HepG2 (cell line): ENCODE results near the gene EIF5A. TPM values are rescaled to one million over a fixed set of nuclear protein-coding genes. Genes with fewer than 3 reads are reported as not detected.

Experiments
- ATRX ChIP-seq: sonication (generic); formaldehyde crosslinking; IDR thresholded peaks from 2 replicates; pipeline ENCODE4 v1.4.0; 2020; ENCODE audit warnings: missing genetic modification reagents, borderline replicate concordance
- ELF4 ChIP-seq: sonication (generic); formaldehyde crosslinking; IDR thresholded peaks from 2 replicates; pipeline ENCODE4 v1.5.0; 2020; ENCODE audit warnings: missing genetic modification reagents, mild to moderate bottlenecking, moderate library complexity, borderline replicate concordance
- KLF15 ChIP-seq: sonication (generic); formaldehyde crosslinking; IDR thresholded peaks from 2 replicates; pipeline ENCODE4 v1.8.1; 2023; ENCODE audit warnings: borderline replicate concordance, mild to moderate bottlenecking, inconsistent platforms, missing genetic modification reagents, mixed read lengths
- TAF15 ChIP-seq: fragments of 200-400 bp; formaldehyde crosslinking; IDR thresholded peaks from one replicate; pipeline ENCODE4 v1.6.1; 2018; ENCODE audit warnings: mild to moderate bottlenecking, low read depth, low read length; ENCODE audit not compliant: poor library complexity, severe bottlenecking
- TCF7 ChIP-seq: sonication (generic); IDR thresholded peaks from 2 replicates; pipeline ENCODE4 v1.6.1; 2016; ENCODE audit warnings: antibody characterized with exemption, low read depth
- ZFP62 ChIP-seq: sonication (generic); formaldehyde crosslinking; IDR thresholded peaks from 2 replicates; pipeline ENCODE4 v1.4.0; 2020; ENCODE audit warnings: missing genetic modification reagents
- ZFP90 ChIP-seq: sonication (generic); formaldehyde crosslinking; IDR thresholded peaks from 2 replicates; pipeline ENCODE4 v1.8.0; 2022; ENCODE audit warnings: missing genetic modification reagents, mild to moderate bottlenecking, inconsistent platforms, borderline replicate concordance
- ZNF510 ChIP-seq: sonication (generic); formaldehyde crosslinking; IDR thresholded peaks from 2 replicates; pipeline ENCODE4 v1.4.0; 2020; ENCODE audit warnings: low read depth, mild to moderate bottlenecking, missing genetic modification reagents
- polyA plus RNA-seq, 8 experiments: library from polyadenylated mRNA; depleted of rRNA in 3 of 8; stranded (reverse) in 7 of 8; unstranded in 1 of 8; fragments of >200 nt; fragmentation: Illumina TruSeq in 4 of 8; extraction: Trizol in 4 of 8; gene quantifications; 2 replicates each; pipeline versions ENCODE4 v1.2.1 to v1.2.3, GENCODE V29; 2011 to 2016; ENCODE audit warnings: low read depth in 4 of 8, missing spikeins in 1 of 8, mixed read lengths in 1 of 8; ENCODE audit not compliant: insufficient read depth in 1 of 8
- total RNA-seq, 5 experiments: library from RNA; depleted of rRNA; stranded (reverse); fragments of >200 nt; fragmentation: Illumina TruSeq; extraction: Trizol; gene quantifications; 2 replicates each; pipeline ENCODE4 v1.2.3, GENCODE V29; 2016; ENCODE audit warnings: low read depth in 1 of 5
- TF ChIP-seq, protein P1 (sequence below): sonication (generic); formaldehyde crosslinking; IDR thresholded peaks from 2 replicates; pipeline ENCODE4 v1.8.0; 2022; ENCODE audit warnings: mild to moderate bottlenecking, missing genetic modification reagents
- TF ChIP-seq, protein P2 (sequence below): sonication (generic); formaldehyde crosslinking; IDR thresholded peaks from 2 replicates; pipeline ENCODE4 v1.8.1; 2023; ENCODE audit warnings: mild to moderate bottlenecking, missing genetic modification reagents
- TF ChIP-seq, protein P3 (sequence below): sonication (generic); formaldehyde crosslinking; conservative IDR thresholded peaks from 2 replicates; pipeline ENCODE4 v1.8.0; 2022; ENCODE audit warnings: low read depth, missing genetic modification reagents
- TF ChIP-seq, protein P4 (sequence below): IDR thresholded peaks from 2 replicates; pipeline ENCODE4 v1.6.1; 2016; ENCODE audit warnings: low read depth, control low read depth
- TF ChIP-seq, protein P5 (sequence below): sonication (generic); formaldehyde crosslinking; IDR thresholded peaks from 2 replicates; pipeline ENCODE4 v1.8.1; 2022; ENCODE audit warnings: mild to moderate bottlenecking, missing genetic modification reagents
- TF ChIP-seq, protein P6 (sequence below): sonication (generic); formaldehyde crosslinking; IDR thresholded peaks from 2 replicates; pipeline ENCODE4 v1.8.0; 2022; ENCODE audit warnings: missing genetic modification reagents, low read depth, mild to moderate bottlenecking, borderline replicate concordance
- TF ChIP-seq, protein P7 (sequence below): sonication (generic); formaldehyde crosslinking; conservative IDR thresholded peaks from 2 replicates; pipeline ENCODE4 v1.4.0; 2020; ENCODE audit warnings: missing genetic modification reagents
- TF ChIP-seq, protein P8 (sequence below): IDR thresholded peaks from 2 replicates; pipeline ENCODE4 v1.6.1; 2018; ENCODE audit warnings: missing genetic modification reagents, mild to moderate bottlenecking, missing compliant biosample characterization
- TF ChIP-seq, protein P9 (sequence below): sonication (generic); formaldehyde crosslinking; IDR thresholded peaks from 2 replicates; pipeline ENCODE4 v1.4.0; 2020; ENCODE audit warnings: mild to moderate bottlenecking, missing genetic modification reagents

Gene EIF5A
- total and polyA plus RNA-seq, 2 of the 13 experiments (the other 11 are each of a cell fraction or from before 2014, with no cell fraction given): 319 to 337 TPM

DNA sequence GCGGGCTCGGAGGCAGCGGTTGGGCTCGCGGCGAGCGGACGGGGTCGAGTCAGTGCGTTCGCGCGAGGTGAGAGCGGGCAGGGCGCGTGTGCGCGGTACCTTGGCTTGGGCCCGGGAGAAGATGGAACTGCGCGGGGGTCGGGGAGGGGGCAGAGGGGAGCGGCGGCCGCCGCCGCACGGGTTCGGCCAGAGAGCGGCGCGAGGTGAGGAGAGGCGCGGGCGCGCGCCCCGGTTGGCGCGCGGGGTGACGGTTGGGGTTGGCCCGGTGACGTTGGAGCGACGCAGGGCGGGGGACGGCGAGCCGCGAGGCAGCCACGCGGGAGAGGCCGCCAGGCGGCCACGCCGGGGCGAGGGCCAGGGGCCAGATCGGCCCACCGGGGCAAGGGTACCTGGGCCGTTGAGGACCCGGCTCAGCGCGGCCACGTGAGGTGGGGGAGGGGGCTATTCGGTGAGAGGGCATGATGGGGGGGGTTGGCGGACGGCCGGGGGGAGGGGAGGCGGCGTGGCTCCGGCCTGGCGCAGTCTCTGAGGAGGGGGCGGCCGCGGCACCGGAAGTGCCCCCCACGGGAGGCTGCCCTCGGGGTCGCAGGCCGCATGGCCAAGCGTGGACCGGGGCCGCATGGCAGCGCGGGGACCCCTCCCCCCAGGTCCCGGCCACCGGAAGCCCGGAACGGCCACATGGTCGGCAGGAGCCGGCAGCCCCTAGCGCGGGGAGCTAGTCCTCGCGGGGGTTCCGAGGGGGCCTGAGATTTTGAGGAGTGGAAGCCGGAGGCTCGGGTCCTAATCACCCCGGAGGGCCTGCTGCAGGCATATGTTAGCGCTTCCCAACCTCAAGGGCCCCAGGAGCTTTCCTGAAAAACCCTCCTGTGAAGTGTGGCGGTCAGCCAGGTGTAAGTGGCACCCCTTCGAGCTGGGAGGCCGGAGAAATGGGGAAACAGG, 527 bp downstream of the EIF5A start (continued):
- TF ChIP-seq, protein P1, sequence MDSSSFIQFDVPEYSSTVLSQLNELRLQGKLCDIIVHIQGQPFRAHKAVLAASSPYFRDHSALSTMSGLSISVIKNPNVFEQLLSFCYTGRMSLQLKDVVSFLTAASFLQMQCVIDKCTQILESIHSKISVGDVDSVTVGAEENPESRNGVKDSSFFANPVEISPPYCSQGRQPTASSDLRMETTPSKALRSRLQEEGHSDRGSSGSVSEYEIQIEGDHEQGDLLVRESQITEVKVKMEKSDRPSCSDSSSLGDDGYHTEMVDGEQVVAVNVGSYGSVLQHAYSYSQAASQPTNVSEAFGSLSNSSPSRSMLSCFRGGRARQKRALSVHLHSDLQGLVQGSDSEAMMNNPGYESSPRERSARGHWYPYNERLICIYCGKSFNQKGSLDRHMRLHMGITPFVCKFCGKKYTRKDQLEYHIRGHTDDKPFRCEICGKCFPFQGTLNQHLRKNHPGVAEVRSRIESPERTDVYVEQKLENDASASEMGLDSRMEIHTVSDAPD (CRISPR knock-in tag): no peak
- no peak for TF ChIP-seq ZFP90
- TF ChIP-seq ELF4: no peak
- TF ChIP-seq KLF15 (CRISPR knock-in tag): no peak
- no peak for TF ChIP-seq ZFP62 (CRISPR knock-in tag)
- TF ChIP-seq, protein P2, sequence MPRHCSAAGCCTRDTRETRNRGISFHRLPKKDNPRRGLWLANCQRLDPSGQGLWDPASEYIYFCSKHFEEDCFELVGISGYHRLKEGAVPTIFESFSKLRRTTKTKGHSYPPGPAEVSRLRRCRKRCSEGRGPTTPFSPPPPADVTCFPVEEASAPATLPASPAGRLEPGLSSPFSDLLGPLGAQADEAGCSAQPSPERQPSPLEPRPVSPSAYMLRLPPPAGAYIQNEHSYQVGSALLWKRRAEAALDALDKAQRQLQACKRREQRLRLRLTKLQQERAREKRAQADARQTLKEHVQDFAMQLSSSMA: no peak
- TF ChIP-seq, protein P3, sequence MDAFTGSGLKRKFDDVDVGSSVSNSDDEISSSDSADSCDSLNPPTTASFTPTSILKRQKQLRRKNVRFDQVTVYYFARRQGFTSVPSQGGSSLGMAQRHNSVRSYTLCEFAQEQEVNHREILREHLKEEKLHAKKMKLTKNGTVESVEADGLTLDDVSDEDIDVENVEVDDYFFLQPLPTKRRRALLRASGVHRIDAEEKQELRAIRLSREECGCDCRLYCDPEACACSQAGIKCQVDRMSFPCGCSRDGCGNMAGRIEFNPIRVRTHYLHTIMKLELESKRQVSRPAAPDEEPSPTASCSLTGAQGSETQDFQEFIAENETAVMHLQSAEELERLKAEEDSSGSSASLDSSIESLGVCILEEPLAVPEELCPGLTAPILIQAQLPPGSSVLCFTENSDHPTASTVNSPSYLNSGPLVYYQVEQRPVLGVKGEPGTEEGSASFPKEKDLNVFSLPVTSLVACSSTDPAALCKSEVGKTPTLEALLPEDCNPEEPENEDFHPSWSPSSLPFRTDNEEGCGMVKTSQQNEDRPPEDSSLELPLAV (CRISPR knock-in tag): no peak
- TF ChIP-seq TCF7: no peak
- TF ChIP-seq ZNF510 (CRISPR knock-in tag): no peak
- TF ChIP-seq, protein P4, sequence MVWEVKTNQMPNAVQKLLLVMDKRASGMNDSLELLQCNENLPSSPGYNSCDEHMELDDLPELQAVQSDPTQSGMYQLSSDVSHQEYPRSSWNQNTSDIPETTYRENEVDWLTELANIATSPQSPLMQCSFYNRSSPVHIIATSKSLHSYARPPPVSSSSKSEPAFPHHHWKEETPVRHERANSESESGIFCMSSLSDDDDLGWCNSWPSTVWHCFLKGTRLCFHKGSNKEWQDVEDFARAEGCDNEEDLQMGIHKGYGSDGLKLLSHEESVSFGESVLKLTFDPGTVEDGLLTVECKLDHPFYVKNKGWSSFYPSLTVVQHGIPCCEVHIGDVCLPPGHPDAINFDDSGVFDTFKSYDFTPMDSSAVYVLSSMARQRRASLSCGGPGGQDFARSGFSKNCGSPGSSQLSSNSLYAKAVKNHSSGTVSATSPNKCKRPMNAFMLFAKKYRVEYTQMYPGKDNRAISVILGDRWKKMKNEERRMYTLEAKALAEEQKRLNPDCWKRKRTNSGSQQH (CRISPR knock-in tag): no peak
- TF ChIP-seq, protein P5, sequence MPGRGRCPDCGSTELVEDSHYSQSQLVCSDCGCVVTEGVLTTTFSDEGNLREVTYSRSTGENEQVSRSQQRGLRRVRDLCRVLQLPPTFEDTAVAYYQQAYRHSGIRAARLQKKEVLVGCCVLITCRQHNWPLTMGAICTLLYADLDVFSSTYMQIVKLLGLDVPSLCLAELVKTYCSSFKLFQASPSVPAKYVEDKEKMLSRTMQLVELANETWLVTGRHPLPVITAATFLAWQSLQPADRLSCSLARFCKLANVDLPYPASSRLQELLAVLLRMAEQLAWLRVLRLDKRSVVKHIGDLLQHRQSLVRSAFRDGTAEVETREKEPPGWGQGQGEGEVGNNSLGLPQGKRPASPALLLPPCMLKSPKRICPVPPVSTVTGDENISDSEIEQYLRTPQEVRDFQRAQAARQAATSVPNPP (CRISPR knock-in tag): no peak
- TF ChIP-seq, protein P6, sequence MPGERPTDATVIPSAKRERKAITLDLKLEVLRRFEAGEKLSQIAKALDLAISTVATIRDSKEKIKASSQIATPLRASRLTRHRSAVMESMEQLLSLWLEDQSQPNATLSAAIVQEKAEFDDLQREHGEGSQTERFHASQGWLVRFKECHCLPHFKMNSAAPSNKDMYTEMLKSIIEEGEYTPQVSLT (CRISPR knock-in tag): no peak
- TF ChIP-seq, protein P7, sequence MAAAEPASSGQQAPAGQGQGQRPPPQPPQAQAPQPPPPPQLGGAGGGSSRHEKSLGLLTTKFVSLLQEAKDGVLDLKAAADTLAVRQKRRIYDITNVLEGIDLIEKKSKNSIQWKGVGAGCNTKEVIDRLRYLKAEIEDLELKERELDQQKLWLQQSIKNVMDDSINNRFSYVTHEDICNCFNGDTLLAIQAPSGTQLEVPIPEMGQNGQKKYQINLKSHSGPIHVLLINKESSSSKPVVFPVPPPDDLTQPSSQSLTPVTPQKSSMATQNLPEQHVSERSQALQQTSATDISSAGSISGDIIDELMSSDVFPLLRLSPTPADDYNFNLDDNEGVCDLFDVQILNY (CRISPR knock-in tag): no peak
- TF ChIP-seq, protein P8, sequence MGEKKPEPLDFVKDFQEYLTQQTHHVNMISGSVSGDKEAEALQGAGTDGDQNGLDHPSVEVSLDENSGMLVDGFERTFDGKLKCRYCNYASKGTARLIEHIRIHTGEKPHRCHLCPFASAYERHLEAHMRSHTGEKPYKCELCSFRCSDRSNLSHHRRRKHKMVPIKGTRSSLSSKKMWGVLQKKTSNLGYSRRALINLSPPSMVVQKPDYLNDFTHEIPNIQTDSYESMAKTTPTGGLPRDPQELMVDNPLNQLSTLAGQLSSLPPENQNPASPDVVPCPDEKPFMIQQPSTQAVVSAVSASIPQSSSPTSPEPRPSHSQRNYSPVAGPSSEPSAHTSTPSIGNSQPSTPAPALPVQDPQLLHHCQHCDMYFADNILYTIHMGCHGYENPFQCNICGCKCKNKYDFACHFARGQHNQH (CRISPR knock-in tag): no peak
- no peak for TF ChIP-seq ATRX (CRISPR knock-in tag)
- TF ChIP-seq, protein P9, sequence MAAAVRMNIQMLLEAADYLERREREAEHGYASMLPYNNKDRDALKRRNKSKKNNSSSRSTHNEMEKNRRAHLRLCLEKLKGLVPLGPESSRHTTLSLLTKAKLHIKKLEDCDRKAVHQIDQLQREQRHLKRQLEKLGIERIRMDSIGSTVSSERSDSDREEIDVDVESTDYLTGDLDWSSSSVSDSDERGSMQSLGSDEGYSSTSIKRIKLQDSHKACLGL: peak; percentile 77
- no peak for TF ChIP-seq TAF15
